GM18499 (cell line): ENCODE measurements around the gene NELFE.
"Not testable (repeated sequence)": the region's sequence is repeated elsewhere in the genome, so short reads cannot be mapped to it uniquely, and the experiment has no call there.

ENCODE experiments used
- ATAC-seq: cut with Tn5 transposase; IDR thresholded peaks from one replicate; pipeline ENCODE4 v1.9.1; 2021; ENCODE audit warnings: moderate number of reproducible peaks; ENCODE audit not compliant: insufficient read depth, unreplicated experiment

Gene NELFE

GRCh38 chr6:31952140-31952805 is 6.5 kb downstream of the NELFE start:
- ATAC-seq, result no peak

DNA sequence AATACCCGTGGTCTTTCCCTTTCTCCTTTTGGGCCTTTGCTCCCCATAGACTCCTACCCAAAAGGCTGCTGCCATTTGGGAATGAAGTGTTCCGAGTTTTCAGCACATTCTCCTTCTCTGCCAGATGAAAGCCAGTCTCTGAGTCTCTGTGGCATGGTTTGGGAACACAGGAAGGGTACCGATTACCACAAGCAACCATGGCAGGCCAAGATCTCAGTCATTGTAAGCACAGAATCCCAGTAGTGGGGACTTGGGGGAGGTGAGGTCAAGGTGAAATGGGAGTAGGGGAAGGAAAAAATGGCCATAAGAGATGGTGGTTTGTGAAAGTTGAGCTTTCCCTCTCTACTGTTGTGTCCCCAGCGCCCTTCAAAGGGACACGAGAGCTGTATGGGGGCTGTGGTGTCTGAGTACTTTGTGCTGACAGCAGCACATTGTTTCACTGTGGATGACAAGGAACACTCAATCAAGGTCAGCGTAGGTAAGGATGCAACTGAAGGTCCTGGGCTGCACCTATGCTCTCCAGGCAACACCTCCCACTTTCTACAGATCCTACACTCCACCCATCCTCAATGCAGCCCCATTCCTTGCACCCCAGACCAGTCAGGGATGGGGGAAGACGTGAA is 8.7 kb downstream of the NELFE start:
- no peak for ATAC-seq

- no peak for ATAC-seq
Observed at GRCh38 chr6:31948753-31949413, 9.9 kb downstream of the NELFE start.

- no peak for ATAC-seq
Observed at GRCh38 chr6:31948306-31948705, 10.5 kb downstream of the NELFE start.

GRCh38 chr6:31947864-31948263 is 10.9 kb downstream of the NELFE start:
- ATAC-seq, result no peak

DNA sequence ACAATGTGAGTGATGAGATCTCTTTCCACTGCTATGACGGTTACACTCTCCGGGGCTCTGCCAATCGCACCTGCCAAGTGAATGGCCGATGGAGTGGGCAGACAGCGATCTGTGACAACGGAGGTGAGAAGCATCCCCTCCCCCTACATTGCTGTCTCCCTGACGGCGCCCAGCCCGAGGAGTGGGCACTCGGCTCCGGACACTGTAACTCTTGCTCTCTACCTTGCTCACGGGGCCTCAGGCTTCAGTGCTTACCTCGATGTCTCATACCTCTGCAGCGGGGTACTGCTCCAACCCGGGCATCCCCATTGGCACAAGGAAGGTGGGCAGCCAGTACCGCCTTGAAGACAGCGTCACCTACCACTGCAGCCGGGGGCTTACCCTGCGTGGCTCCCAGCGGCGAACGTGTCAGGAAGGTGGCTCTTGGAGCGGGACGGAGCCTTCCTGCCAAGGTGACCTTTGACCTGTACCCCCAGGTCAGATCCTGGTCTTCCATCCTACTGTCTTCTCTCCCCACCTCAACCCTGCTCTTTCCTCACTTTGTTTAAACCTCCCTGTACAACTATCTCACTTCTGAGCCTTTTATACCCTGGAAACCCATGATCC is 11.6 kb downstream of the NELFE start:
- ATAC-seq, result no peak

DNA sequence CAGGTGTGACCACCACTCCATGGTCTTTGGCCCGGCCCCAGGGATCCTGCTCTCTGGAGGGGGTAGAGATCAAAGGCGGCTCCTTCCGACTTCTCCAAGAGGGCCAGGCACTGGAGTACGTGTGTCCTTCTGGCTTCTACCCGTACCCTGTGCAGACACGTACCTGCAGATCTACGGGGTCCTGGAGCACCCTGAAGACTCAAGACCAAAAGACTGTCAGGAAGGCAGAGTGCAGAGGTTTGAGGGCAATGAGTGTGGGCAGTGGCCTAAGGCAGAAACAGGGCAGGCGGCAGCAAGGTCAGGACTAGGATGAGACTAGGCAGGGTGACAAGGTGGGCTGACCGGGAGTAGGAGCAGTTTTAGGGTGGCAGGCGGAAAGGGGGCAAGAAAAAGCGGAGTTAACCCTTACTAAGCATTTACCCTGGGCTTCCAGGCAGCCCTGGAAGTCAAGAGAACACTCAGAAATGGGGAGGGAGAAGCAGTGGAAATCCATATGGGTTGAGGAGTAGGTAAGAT is 12.3 kb downstream of the NELFE start:
- no peak for ATAC-seq

- no peak for ATAC-seq
Observed at GRCh38 chr6:31945507-31946369, 13.0 kb downstream of the NELFE start, which contains the start of gene CFB. Gene CFB (plus strand): TSS chr6:31946095. CDS start chr6:31946222, 127 bp downstream.

GRCh38 chr6:31945154-31945506 is 13.6 kb downstream of the NELFE start:
- ATAC-seq, result no peak

DNA sequence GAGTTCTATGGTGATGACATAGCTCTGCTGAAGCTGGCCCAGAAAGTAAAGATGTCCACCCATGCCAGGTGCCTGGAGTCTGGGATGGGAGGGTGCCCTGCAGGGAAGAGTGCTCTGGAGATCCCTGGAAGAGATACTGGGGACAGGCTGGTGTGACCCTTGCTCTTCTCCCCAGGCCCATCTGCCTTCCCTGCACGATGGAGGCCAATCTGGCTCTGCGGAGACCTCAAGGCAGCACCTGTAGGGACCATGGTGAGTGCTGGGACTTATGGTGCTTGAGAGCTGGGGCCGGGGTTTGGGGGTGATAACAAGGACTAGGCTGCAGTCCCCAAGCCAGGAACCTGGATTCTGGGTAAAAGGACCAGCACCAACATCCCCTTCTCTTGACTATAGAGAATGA is 15.0 kb downstream of the NELFE start:
- ATAC-seq, result no peak

DNA sequence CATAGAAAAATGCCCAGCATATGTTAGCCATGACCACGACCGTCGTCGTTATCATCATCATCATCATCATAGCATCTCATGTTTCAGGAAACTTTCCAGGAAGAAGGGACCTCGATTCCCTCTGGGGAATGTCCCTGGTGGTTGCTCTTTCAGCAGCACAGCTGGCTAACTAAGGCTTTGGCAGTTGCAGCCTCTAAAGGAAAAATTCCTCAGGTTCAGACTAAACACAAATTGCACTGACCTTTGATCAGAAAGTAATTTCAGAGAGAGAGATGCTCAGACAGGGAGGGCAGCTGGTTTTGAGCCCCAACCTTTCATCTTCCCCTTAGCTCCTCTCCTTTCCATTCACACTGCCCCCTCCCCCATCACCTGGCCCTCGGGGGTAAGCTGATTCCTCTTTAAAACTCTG is 18.5 kb downstream of the NELFE start:
- ATAC-seq, result no peak

DNA sequence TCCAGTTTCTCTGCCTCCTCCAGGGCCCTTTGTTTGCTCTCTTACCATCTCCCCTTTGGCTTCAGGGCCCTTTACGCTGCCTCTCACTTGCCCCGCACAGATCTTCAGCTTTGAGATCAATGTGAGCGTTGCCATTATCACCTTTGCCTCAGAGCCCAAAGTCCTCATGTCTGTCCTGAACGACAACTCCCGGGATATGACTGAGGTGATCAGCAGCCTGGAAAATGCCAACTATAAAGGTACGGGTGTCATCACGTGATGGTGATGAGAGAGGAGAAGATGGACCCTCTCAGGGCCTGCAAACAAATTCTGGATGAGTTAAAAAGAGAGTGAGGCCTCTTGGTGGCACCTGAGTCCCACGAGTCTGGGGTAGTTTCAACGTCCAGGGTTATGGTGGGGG is 22.9 kb downstream of the NELFE start:
- ATAC-seq, result no peak

DNA sequence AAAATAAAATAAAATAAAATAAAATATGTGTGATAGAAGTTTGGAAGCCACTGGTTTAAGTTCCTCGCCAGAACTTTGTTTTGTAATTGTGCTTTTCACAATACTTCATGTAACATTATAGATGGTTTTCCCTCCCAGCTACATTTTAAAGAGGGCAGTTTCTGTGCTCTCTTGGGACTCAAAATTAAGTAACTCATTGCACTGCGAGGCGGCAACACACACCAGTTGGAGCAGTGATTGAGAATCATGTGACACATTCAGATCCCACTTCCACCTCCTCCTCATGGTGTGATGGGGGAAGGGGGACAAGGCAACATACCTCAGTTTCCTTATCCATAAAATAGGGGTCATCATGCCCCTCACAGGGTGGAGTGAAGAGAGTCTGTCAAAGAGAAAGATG is 23.8 kb downstream of the NELFE start:
- no peak for ATAC-seq

- no peak for ATAC-seq
Observed at GRCh38 chr6:31933537-31933936, 25.2 kb downstream of the NELFE start.

DNA sequence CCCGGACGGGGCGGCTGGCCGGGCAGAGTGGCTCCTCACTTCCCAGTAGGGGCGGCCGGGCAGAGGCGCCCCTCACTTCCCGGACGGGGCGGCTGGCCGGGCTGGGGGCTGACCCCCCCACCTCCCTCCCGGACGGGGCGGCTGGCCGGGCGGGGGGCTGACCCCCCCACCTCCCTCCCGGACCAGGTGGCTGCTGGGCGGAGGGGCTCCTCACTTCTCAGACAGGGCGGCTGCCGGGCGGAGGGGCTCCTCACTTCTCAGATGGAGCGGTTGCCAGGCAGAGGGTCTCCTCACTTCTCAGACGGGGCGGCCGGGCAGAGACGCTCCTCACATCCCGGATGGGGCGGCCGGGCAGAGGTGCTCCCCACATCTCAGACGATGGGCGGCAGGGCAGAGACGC is 26.6 kb downstream of the NELFE start:
- not testable (repeated sequence) for ATAC-seq

- ATAC-seq, result no peak
Observed at GRCh38 chr6:31930962-31931361, 27.8 kb downstream of the NELFE start.

- ATAC-seq, result no peak
Observed at GRCh38 chr6:31928672-31928939, 30.2 kb downstream of the NELFE start.

DNA sequence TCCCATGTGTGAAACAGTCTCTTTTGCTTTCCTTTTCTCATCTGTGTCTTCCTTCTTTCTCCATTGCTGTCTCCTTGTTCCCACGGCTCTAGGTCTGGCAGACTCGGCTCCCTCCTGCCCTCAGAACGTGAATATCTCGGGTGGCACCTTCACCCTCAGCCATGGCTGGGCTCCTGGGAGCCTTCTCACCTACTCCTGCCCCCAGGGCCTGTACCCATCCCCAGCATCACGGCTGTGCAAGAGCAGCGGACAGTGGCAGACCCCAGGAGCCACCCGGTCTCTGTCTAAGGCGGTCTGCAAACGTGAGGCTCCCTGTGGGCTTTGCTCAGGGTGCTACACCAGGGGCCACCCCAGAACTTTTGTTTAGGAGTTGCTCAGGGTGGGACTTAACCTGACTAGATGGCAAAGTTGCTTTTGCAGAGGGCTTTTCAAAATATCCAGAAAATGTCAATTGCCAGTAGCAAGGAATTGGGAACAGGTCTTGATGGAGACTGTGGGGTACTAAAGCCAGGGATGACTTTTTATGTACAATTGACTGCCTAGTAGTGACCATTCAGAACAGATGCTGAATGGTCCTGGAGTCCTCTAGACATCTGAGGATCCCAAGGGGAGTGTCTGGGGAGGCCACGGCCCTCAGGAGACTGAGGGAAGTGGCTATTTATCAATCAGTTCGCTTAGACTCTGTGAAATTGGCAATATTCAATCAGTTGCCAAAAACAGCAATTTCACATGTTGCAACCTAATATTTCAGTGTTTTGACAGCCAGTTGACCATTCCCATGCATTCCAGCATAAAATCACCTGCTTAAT is 30.7 kb downstream of the NELFE start:
- no peak for ATAC-seq

DNA sequence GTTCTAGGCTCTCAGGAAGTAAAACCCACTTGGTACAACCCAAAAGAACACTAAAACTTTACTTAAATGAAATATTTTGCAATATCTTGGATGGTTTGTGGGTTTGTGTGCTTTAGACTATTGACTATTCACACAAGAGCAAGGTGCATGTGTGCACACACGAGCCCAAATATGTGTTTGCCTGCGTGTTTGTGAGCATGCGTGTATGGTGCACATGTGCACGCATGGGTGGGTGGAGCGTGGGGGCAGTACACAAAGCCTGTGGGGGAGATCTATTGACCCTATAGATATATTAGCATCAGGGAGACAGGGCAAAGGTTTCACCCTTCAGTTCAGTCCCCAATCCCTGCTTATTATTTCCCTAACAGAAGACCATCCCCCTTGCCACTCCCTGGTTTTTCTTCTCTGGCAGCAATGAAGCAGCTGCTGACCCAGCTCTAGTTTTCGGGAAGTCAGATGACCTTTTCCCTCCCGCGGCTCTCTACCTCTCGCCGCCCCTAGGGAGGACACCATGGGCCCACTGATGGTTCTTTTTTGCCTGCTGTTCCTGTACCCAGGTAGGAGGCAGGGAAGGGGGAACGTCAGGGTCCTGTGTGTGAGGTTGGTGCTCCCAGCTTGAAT is 31.4 kb downstream of the NELFE start, which contains the start of gene C2:
Gene C2 (plus strand): TSS at position 476 of the 621 bp plus-strand sequence. CDS start 36 bp downstream, at position 512.
- ATAC-seq, result no peak
